IMR-90 (cell line): ENCODE data around the gene CENPX. TPM values are rescaled to one million over a fixed set of nuclear protein-coding genes. Genes with fewer than 3 reads are reported as not detected.

Source experiments
- polyA plus RNA-seq, 3 experiments: library from polyadenylated mRNA; depleted of rRNA; stranded (reverse); fragments of >200 nt; gene quantifications; 2 replicates each; pipeline ENCODE4 v1.2.3, GENCODE V29; 2012; ENCODE audit warnings: low replicate concordance in 1 of 3
- total RNA-seq: library from RNA; depleted of rRNA; stranded (reverse); fragments of >200 nt; gene quantifications from 2 replicates; pipeline ENCODE4 v1.2.3, GENCODE V29; 2012; rRNA removed

CENPX gene
- total and polyA plus RNA-seq, 2 of the 4 experiments (the other 2 are of a cell fraction) = 44.8 to 86.8 TPM

Other genes with a start within 250 kb of the CENPX start
- not detected in 2 replicates for gene GCGR, start 218.7 kb downstream of the CENPX start, total RNA-seq
- not detected in 2 replicates for gene GCGR, start 218.7 kb downstream of the CENPX start, polyA plus RNA-seq (2012; rRNA removed)
- 56.5 and 58.9 TPM in 2 replicates for gene MCRIP1, start 189.6 kb downstream of the CENPX start, total RNA-seq
- gene MCRIP1, start 189.6 kb downstream of the CENPX start, polyA plus RNA-seq (2012; rRNA removed) = 164 and 196 TPM in 2 replicates
- gene PPP1R27, start 187.8 kb downstream of the CENPX start, total RNA-seq = not detected in 2 replicates
- 0.20 and 0.21 TPM in 2 replicates for gene PPP1R27, start 187.8 kb downstream of the CENPX start, polyA plus RNA-seq (2012; rRNA removed)
- 917 and 932 TPM in 2 replicates for gene P4HB, start 162.3 kb downstream of the CENPX start, total RNA-seq
- gene P4HB, start 162.3 kb downstream of the CENPX start, polyA plus RNA-seq (2012; rRNA removed) = 530 and 599 TPM in 2 replicates
- 62.7 and 77.2 TPM in 2 replicates for gene ARHGDIA, start 151.5 kb downstream of the CENPX start, total RNA-seq
- gene ARHGDIA, start 151.5 kb downstream of the CENPX start, polyA plus RNA-seq (2012; rRNA removed) = 324 and 362 TPM in 2 replicates
- gene ALYREF, start 131.3 kb downstream of the CENPX start, total RNA-seq = 144 and 159 TPM in 2 replicates
- 88.6 and 112 TPM in 2 replicates for gene ALYREF, start 131.3 kb downstream of the CENPX start, polyA plus RNA-seq (2012; rRNA removed)
- 183 and 242 TPM in 2 replicates for gene ANAPC11, start 131.2 kb downstream of the CENPX start, total RNA-seq
- 387 and 508 TPM in 2 replicates for gene ANAPC11, start 131.2 kb downstream of the CENPX start, polyA plus RNA-seq (2012; rRNA removed)
- gene NPB, start 120.6 kb downstream of the CENPX start, total RNA-seq = under 0.01 TPM in 1 of 2 replicates, not detected in the other
- 0.51 and 1.2 TPM in 2 replicates for gene NPB, start 120.6 kb downstream of the CENPX start, polyA plus RNA-seq (2012; rRNA removed)
- gene PCYT2, start 111.5 kb downstream of the CENPX start, total RNA-seq = 31.9 and 37.3 TPM in 2 replicates
- 38.5 and 43.0 TPM in 2 replicates for gene PCYT2, start 111.5 kb downstream of the CENPX start, polyA plus RNA-seq (2012; rRNA removed)
- 13.9 and 14.5 TPM in 2 replicates for gene SIRT7, start 104.7 kb downstream of the CENPX start, total RNA-seq
- gene SIRT7, start 104.7 kb downstream of the CENPX start, polyA plus RNA-seq (2012; rRNA removed) = 19.8 and 20.5 TPM in 2 replicates
- gene MAFG, start 95.1 kb downstream of the CENPX start, total RNA-seq = 6.1 and 6.4 TPM in 2 replicates
- gene MAFG, start 95.1 kb downstream of the CENPX start, polyA plus RNA-seq (2012; rRNA removed) = 14.3 and 15.4 TPM in 2 replicates
- gene PYCR1, start 85.6 kb downstream of the CENPX start, total RNA-seq = 95.0 and 115 TPM in 2 replicates
- gene PYCR1, start 85.6 kb downstream of the CENPX start, polyA plus RNA-seq (2012; rRNA removed) = 177 and 181 TPM in 2 replicates
- gene MYADML2, start 75.6 kb downstream of the CENPX start, total RNA-seq = not detected in 2 replicates
- not detected in 2 replicates for gene MYADML2, start 75.6 kb downstream of the CENPX start, polyA plus RNA-seq (2012; rRNA removed)
- gene NOTUM, start 61.7 kb downstream of the CENPX start, total RNA-seq = not detected in 2 replicates
- gene NOTUM, start 61.7 kb downstream of the CENPX start, polyA plus RNA-seq (2012; rRNA removed) = 0.05 and 0.06 TPM in 2 replicates
- gene ASPSCR1, start 45.2 kb downstream of the CENPX start, total RNA-seq = 7.2 and 8.3 TPM in 2 replicates
- gene ASPSCR1, start 45.2 kb downstream of the CENPX start, polyA plus RNA-seq (2012; rRNA removed) = 17.2 and 26.0 TPM in 2 replicates
- 7.2 and 7.8 TPM in 2 replicates for gene LRRC45, start 427 bp upstream of the CENPX start, total RNA-seq
- 10.2 and 10.9 TPM in 2 replicates for gene LRRC45, start 427 bp upstream of the CENPX start, polyA plus RNA-seq (2012; rRNA removed)
- 5.7 and 7.2 TPM in 2 replicates for gene RAC3, start 8.8 kb upstream of the CENPX start, total RNA-seq
- 23.4 and 32.0 TPM in 2 replicates for gene RAC3, start 8.8 kb upstream of the CENPX start, polyA plus RNA-seq (2012; rRNA removed)
- 36.6 and 36.9 TPM in 2 replicates for gene DCXR, start 14.8 kb upstream of the CENPX start, total RNA-seq
- 129 and 139 TPM in 2 replicates for gene DCXR, start 14.8 kb upstream of the CENPX start, polyA plus RNA-seq (2012; rRNA removed)
- gene RFNG, start 28.9 kb upstream of the CENPX start, total RNA-seq = 6.8 and 8.6 TPM in 2 replicates
- 47.3 and 51.1 TPM in 2 replicates for gene RFNG, start 28.9 kb upstream of the CENPX start, polyA plus RNA-seq (2012; rRNA removed)
- 177 and 181 TPM in 2 replicates for gene GPS1, start 29.0 kb upstream of the CENPX start, total RNA-seq
- gene GPS1, start 29.0 kb upstream of the CENPX start, polyA plus RNA-seq (2012; rRNA removed) = 157 and 168 TPM in 2 replicates
- gene DUS1L, start 42.9 kb upstream of the CENPX start, total RNA-seq = 26.9 and 29.0 TPM in 2 replicates
- gene DUS1L, start 42.9 kb upstream of the CENPX start, polyA plus RNA-seq (2012; rRNA removed) = 76.9 and 95.3 TPM in 2 replicates
- gene FASN, start 75.4 kb upstream of the CENPX start, total RNA-seq = 12.4 and 15.3 TPM in 2 replicates
- gene FASN, start 75.4 kb upstream of the CENPX start, polyA plus RNA-seq (2012; rRNA removed) = 56.0 and 68.5 TPM in 2 replicates
- 6.9 and 7.3 TPM in 2 replicates for gene CCDC57, start 190.0 kb upstream of the CENPX start, total RNA-seq
- gene CCDC57, start 190.0 kb upstream of the CENPX start, polyA plus RNA-seq (2012; rRNA removed) = 31.3 and 32.4 TPM in 2 replicates
- 49.1 and 49.7 TPM in 2 replicates for gene SLC16A3, start 206.2 kb upstream of the CENPX start, total RNA-seq
- gene SLC16A3, start 206.2 kb upstream of the CENPX start, polyA plus RNA-seq (2012; rRNA removed) = 181 and 204 TPM in 2 replicates